Gastroesophageal sphincter (tissue), 4 donors: Measurements from ENCODE around the gene EHMT1. TPM values are rescaled to one million over a fixed set of nuclear protein-coding genes. Genes with fewer than 3 reads are reported as not detected.
A peak's percentile ranks its signal among the peaks of the same experiment; 100 is the strongest.
"Not testable (repeated sequence)": the region's sequence is repeated elsewhere in the genome, so short reads cannot be mapped to it uniquely, and the experiment has no call there.

Experiments
- ATAC-seq: fragments of 150-250 bp; one replicate; pipeline ENCODE4 v1.9.1; 2016; ENCODE audit warnings: mild to moderate bottlenecking, moderate library complexity
- H3K27ac ChIP-seq, 4 donors: fragments of 200-600 bp; sonication (generic) in 3 of 4; 1 replicate in 3 of 4; 2 replicates in 1 of 4; pipeline ENCODE4 v1.5.1; 2016 to 2019
- H3K27me3 ChIP-seq: fragments of 200-600 bp; sonication (generic); one replicate; pipeline ENCODE4 v1.5.1; 2019
- H3K36me3 ChIP-seq, 2 donors: fragments of 200-600 bp; sonication (generic); one replicate each; pipeline ENCODE4 v1.5.1; 2019; ENCODE audit warnings: control low read depth in 1 of 2
- H3K4me1 ChIP-seq, 3 donors: fragments of 200-600 bp; sonication (generic); 1 replicate in 2 of 3; 2 replicates in 1 of 3; pipeline ENCODE4 v1.5.1; 2016 to 2019; ENCODE audit warnings: control low read depth in 2 of 3
- H3K4me3 ChIP-seq, 2 donors: fragments of 200-600 bp; sonication (generic); one replicate each; pipeline ENCODE4 v1.5.1; 2019; ENCODE audit warnings: mild to moderate bottlenecking in 1 of 2, moderate library complexity in 1 of 2
- H3K9me3 ChIP-seq, 3 donors: fragments of 200-600 bp; sonication (generic); one replicate each; pipeline ENCODE4 v1.5.1; 2017 to 2019; ENCODE audit warnings: control low read depth in 2 of 3
- EP300 ChIP-seq: sonication (generic); formaldehyde crosslinking; IDR thresholded peaks from one replicate; pipeline ENCODE4 v1.6.1; 2017; ENCODE audit warnings: antibody characterized with exemption, mild to moderate bottlenecking
- POLR2A ChIP-seq, 2 donors: fragments of 450-650 bp; IDR thresholded peaks; one replicate each; pipeline ENCODE4 v1.6.1; 2017; ENCODE audit warnings: antibody characterized with exemption in 2 of 2, mild to moderate bottlenecking in 2 of 2, moderate library complexity in 1 of 2
- POLR2AphosphoS5 ChIP-seq: sonication (generic); formaldehyde crosslinking; IDR thresholded peaks from one replicate; pipeline ENCODE4 v1.6.1; 2017; ENCODE audit warnings: antibody characterized with exemption
- WGBS, 2 donors: methylation state at CpG; one replicate each; pipeline ENCODE4 v1.1.5; 2018; ENCODE audit warnings: low coverage in 1 of 2; 5-methylcytosine and 5-hydroxymethylcytosine counted together
- total RNA-seq, 4 donors: library from RNA; depleted of rRNA; stranded (reverse); fragments of >200 nt; gene quantifications; one replicate each; pipeline ENCODE4 v1.1.0, GENCODE V29; 2016
- TF ChIP-seq, protein P1 (sequence below), 4 experiments: fragments of 200-600 bp in 2 of 4; fragments of 450-650 bp in 2 of 4; sonication (generic) in 1 of 4; IDR thresholded peaks; one replicate each; pipeline ENCODE4 v1.5.1; 2017 to 2019; ENCODE audit warnings: antibody characterized with exemption in 4 of 4, mild to moderate bottlenecking in 2 of 4, moderate library complexity in 2 of 4

EHMT1 gene
- total RNA-seq, 4 donors from 2014 or later, result 49.2 to 79.7 (median 64.7) TPM

DNA sequence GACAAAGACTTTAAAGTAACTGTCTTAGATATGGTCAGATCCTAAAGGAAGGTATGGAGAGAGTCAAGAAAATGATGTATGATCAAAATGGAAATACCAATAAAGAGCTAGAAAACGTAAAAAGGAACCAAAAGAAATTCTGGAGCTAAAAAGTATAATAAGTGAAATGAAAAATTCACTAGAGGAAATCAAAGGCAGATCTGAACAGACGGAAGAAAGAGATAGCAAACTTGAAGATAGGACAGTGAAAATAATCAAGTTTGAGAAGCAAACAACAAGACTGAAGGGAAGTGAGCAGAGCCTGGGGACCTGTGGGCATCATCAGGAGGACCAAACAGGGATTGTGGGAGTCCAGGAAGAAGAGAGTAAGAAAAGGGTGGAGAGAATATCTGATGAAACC, 115.4 kb downstream of the EHMT1 start:
- Histone ChIP-seq H3K9me3 (no peaks in the 10 kb centered on the region), H3K36me3 (peaks cover 0 to 59% of the 10 kb centered on the region in 2 donors), H3K4me1 (no peaks in the 10 kb centered on the region), H3K27ac (no peak overlapping the region), H3K4me3 (no peak overlapping the region), H3K27me3 (no peaks in the 10 kb centered on the region)
- TF ChIP-seq POLR2AphosphoS5 (no peak), EP300 (no peak), POLR2A (IDR thresholded peaks at IDR 0.05) (no peak)
- TF ChIP-seq, protein P1, sequence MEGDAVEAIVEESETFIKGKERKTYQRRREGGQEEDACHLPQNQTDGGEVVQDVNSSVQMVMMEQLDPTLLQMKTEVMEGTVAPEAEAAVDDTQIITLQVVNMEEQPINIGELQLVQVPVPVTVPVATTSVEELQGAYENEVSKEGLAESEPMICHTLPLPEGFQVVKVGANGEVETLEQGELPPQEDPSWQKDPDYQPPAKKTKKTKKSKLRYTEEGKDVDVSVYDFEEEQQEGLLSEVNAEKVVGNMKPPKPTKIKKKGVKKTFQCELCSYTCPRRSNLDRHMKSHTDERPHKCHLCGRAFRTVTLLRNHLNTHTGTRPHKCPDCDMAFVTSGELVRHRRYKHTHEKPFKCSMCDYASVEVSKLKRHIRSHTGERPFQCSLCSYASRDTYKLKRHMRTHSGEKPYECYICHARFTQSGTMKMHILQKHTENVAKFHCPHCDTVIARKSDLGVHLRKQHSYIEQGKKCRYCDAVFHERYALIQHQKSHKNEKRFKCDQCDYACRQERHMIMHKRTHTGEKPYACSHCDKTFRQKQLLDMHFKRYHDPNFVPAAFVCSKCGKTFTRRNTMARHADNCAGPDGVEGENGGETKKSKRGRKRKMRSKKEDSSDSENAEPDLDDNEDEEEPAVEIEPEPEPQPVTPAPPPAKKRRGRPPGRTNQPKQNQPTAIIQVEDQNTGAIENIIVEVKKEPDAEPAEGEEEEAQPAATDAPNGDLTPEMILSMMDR (IDR thresholded peaks at IDR 0.05), result no peak
- ATAC-seq, result no peak
- WGBS, 2 donors, result 88 to 100% methylated on average over 2 of the region's 2 CpGs

DNA sequence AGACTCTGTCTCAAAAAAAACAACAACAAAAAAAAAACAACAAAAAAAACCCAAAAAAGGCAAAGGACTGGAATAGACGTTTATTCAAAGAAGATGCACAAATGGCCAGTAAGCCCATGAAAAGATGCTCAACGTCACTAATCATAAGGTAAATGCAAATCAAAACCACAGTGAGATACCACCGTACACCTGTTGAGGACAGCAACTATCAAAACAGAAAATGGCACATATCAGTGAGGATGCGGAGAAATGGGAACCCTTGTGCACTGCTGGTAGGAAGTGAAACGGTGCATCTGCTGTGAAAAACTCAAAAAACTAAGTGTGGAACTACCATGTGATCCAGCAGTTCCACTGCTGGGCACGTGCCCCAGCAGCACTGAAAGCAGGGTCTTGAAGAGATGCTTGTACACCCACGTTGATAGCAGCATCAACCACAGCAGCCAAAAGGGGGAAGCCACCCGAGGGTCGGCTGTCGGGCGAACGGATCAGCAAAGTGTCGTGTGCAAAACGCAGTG, 119.4 kb downstream of the EHMT1 start:
- peaks cover 0 to 14% (median 0%) of the 10 kb centered on the region in 3 donors for H3K4me1 ChIP-seq
- not testable (repeated sequence) for ATAC-seq, H3K9me3 ChIP-seq, H3K4me3 ChIP-seq, H3K27ac ChIP-seq, H3K27me3 ChIP-seq
- 70 to 85% methylated on average over 4 to 6 of the region's 14 CpGs for WGBS, 2 donors
- H3K36me3 ChIP-seq, result peaks cover 0 to 36% of the 10 kb centered on the region in 2 donors

DNA sequence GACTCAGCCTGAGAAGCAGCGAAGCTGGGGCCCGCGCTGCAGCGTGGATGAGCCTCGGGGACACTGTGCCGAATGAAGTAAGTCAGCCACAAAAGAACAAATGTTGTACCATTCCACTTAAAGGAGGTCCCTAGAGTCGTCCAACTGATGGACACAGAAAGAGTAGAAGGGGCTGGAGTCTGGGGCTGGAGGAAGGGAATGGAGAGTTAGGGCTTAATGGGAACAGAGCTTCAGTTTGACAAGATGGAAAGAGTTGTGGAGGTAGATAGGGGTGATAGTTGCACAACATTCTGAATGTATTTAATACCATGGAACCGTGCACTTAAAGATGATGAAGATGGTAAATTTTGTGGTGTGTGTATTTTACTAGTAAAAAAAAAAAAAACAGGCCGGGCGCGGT, 119.9 kb downstream of the EHMT1 start:
- TF ChIP-seq POLR2AphosphoS5 (no peak), EP300 (no peak)
- Histone ChIP-seq H3K36me3 (peaks cover 0 to 36% of the 10 kb centered on the region in 2 donors), H3K9me3 (no peaks in the 10 kb centered on the region), H3K4me3 (no peak overlapping the region), H3K27ac (no peak overlapping the region), H3K4me1 (peaks cover 0 to 14% (median 0%) of the 10 kb centered on the region in 3 donors), H3K27me3 (no peaks in the 10 kb centered on the region)
- no peak for ATAC-seq
- WGBS, 2 donors, result 74 to 93% methylated on average over 2 to 8 of the region's 11 CpGs

DNA sequence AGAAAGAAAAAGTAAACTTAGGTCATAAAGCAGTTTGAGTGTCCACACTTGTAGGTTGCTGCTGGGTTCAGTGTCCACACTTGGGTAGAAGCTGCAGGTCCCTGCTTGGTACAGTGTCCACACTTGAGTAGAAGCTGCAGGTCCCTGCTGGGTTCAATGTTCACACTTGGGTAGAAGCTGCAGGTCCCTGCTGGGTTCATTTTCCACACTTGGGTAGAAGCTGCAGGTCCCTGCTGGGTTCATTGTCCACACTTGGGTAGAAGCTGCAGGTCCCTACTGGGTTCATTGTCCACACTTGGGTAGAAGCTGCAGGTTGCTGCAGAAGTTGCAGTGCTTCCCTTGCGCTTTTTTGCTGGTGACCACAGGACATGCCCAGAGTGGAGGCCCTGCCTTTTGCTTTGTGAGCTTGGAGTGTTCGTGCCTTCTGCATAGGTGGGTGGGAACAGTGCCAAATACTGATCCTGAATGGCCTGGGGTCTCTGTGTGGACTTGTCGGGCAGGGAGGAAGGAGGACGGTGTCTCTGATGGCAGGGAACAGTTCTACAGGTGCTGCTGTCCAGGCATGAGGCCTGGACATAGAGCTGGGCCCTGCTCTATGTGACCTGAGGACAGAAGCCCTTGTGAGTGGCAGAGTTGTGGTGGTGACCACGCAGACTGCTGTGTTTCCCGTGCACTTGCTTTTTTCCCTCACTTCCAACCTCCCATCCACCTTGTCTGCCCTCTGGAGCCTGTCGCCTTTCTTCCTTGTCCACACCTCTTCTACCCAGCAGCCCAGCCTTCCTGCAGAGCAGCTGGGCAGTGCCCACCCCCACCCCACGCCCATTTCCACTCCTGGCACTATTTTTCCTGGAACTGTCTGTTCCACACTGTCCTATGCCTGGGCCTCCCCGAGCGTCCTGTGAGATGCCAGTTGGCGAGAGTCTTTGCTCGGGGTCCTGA, 120.8 kb downstream of the EHMT1 start:
- Histone ChIP-seq H3K9me3 (no peaks in the 10 kb centered on the region), H3K27me3 (no peaks in the 10 kb centered on the region), H3K4me1 (peaks cover 0 to 14% (median 0%) of the 10 kb centered on the region in 3 donors), H3K27ac (no peak overlapping the region), H3K4me3 (no peak overlapping the region), H3K36me3 (peaks cover 0 to 36% of the 10 kb centered on the region in 2 donors)
- 38 to 62% methylated on average over 5 to 6 of the region's 12 CpGs for WGBS, 2 donors
- TF ChIP-seq, protein P1 (IDR thresholded peaks at IDR 0.05), result no peak
- TF ChIP-seq EP300 (no peak), POLR2AphosphoS5 (no peak), POLR2A (IDR thresholded peaks at IDR 0.05) (no peak)
- ATAC-seq, result peak; percentile 19

DNA sequence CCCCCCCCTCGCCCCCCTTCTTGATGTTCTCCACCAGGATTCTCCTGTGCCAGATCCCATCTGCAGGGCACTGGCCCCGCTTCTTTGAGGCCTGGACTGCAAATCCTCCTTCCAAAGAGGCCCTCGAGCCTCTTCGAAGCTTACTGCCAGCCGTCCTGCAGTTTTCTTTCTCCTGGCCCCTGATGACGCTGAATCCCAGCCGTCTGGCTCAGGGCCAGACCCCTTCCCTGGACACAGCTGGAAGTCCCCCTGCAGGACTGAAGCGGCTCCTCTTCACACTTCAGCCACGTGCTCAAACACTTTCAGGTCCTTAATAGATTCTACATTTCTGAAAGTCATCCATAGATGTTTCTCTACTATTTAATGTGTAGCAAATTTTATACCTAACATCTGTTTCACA, 121.5 kb downstream of the EHMT1 start:
- Histone ChIP-seq H3K27me3 (no peaks in the 10 kb centered on the region), H3K9me3 (no peaks in the 10 kb centered on the region), H3K4me1 (peaks cover 0 to 14% (median 0%) of the 10 kb centered on the region in 3 donors), H3K36me3 (peaks cover 0 to 43% of the 10 kb centered on the region in 2 donors), H3K27ac (no peak overlapping the region), H3K4me3 (no peak overlapping the region)
- ATAC-seq, result peak; percentile 22
- TF ChIP-seq, protein P1 (IDR thresholded peaks at IDR 0.05), result peak in 2 of 4 experiments; percentile 16 to 31
- TF ChIP-seq POLR2AphosphoS5, result no peak
- 11 to 16% methylated on average over 4 of the region's 9 CpGs for WGBS, 2 donors
